ENCODE results near the gene CDH23.

Gene CDH23

GRCh38 chr10:71717551-71717951 lies 320.8 kb downstream of the CDH23 start:
- no peak for DNase-seq

GRCh38 chr10:71718165-71718698 lies 321.5 kb downstream of the CDH23 start:
- DNase-seq = no peak

GRCh38 chr10:71719042-71719441 lies 322.3 kb downstream of the CDH23 start:
- DNase-seq = no peak

GRCh38 chr10:71719464-71720201 lies 322.9 kb downstream of the CDH23 start, which contains the start of gene C10orf105:
Gene C10orf105, minus strand, starts transcription at chr10:71719778. Its CDS starts 3,441 bp downstream, at chr10:71716337.
- no peak for DNase-seq

GRCh38 chr10:71720288-71720687 lies 323.6 kb downstream of the CDH23 start:
- no peak for DNase-seq

GRCh38 chr10:71721313-71721712 lies 324.6 kb downstream of the CDH23 start:
- DNase-seq = no peak

GRCh38 chr10:71722849-71723248 lies 326.1 kb downstream of the CDH23 start:
- DNase-seq = no peak

- DNase-seq = no peak
Measured at GRCh38 chr10:71723311-71723710, 326.6 kb downstream of the CDH23 start.

- no peak for DNase-seq
Measured at GRCh38 chr10:71724539-71724938, 327.8 kb downstream of the CDH23 start.

GRCh38 chr10:71725249-71725648 lies 328.5 kb downstream of the CDH23 start:
- no peak for DNase-seq

GRCh38 chr10:71725998-71726579 lies 329.4 kb downstream of the CDH23 start:
- no peak for DNase-seq

GRCh38 chr10:71726580-71727104 lies 329.9 kb downstream of the CDH23 start:
- no peak for DNase-seq

- DNase-seq = no peak
Measured at GRCh38 chr10:71727105-71727737, 330.5 kb downstream of the CDH23 start.

GRCh38 chr10:71727738-71728737 lies 331.3 kb downstream of the CDH23 start:
- no peak for DNase-seq

- no peak for DNase-seq
Measured at GRCh38 chr10:71729161-71729636, 332.5 kb downstream of the CDH23 start.

- DNase-seq = no peak
Measured at GRCh38 chr10:71731791-71732190, 335.1 kb downstream of the CDH23 start.

- DNase-seq = no peak
Measured at GRCh38 chr10:71734797-71735196, 338.1 kb downstream of the CDH23 start.

GRCh38 chr10:71735709-71736569 lies 339.2 kb downstream of the CDH23 start:
- no peak for DNase-seq

GRCh38 chr10:71736570-71736952 lies 339.8 kb downstream of the CDH23 start:
- DNase-seq = no peak

- DNase-seq = no peak
Measured at GRCh38 chr10:71737001-71737833, 340.5 kb downstream of the CDH23 start.
